OCI-LY3 (cell line): ENCODE data around the gene PPP6R1.

Source experiments
- EZH2phosphoT487 ChIP-seq: fragments of 200-600 bp; shearing (Covaris generic); IDR thresholded peaks from 2 replicates; pipeline ENCODE4 v1.6.1; 2018; ENCODE audit warnings: antibody characterized with exemption, mixed run types, low read depth
- TF ChIP-seq, protein P1 (sequence below): fragments of 200-600, 300-600 bp; sonication (generic); IDR thresholded peaks from 2 replicates; pipeline ENCODE4 v1.5.1; 2014; ENCODE audit warnings: antibody characterized with exemption, low read length, low read depth

DNA sequence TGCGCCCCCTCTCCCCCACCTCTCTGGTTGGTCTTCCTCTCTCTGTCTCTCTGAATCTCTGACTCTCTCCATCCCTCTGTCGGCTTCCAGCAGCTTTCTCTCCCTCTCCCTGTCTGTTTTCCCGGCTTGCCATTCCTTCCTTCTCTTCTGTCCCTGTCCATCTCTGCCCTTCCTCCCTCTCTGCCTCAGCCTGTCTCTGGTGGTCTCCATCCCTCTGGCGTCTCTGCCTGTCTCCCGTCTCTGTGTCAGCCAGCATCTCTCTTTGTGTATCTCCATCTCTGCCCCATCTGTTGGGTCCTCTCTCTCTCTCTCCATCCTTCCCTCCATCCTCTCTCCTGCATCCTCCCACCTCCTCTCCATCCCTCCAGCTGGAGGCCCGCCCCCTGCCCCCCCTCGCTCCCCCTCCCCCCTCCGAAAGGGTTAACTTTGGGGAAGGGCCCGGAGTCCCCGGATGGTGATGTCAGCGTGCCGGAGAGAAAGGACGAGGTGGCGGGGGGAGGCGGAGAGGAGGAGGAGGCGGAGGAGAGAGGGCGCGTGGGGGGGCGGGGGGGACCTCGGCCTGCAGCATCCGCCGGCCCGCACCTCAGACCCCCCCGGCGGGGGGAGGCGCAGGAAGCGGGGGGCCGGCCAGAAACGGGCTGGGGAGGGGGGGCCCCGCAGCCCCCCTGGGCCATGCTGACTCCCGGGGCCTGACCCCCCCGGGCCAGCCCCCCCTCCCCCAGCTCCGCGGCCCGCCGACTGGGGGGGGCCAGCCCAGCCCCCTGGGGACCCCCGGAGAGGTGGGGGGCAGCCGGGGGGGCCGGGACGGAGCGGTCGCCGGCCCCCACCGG, 24.9 kb upstream of the PPP6R1 start, which contains the start of gene BRSK1:
- TF ChIP-seq, protein P1, sequence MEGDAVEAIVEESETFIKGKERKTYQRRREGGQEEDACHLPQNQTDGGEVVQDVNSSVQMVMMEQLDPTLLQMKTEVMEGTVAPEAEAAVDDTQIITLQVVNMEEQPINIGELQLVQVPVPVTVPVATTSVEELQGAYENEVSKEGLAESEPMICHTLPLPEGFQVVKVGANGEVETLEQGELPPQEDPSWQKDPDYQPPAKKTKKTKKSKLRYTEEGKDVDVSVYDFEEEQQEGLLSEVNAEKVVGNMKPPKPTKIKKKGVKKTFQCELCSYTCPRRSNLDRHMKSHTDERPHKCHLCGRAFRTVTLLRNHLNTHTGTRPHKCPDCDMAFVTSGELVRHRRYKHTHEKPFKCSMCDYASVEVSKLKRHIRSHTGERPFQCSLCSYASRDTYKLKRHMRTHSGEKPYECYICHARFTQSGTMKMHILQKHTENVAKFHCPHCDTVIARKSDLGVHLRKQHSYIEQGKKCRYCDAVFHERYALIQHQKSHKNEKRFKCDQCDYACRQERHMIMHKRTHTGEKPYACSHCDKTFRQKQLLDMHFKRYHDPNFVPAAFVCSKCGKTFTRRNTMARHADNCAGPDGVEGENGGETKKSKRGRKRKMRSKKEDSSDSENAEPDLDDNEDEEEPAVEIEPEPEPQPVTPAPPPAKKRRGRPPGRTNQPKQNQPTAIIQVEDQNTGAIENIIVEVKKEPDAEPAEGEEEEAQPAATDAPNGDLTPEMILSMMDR: no peak
- no peak for TF ChIP-seq EZH2phosphoT487
